Left renal cortex interstitium (tissue), 4 donors: Measurements from ENCODE around the gene ZNF564. TPM values are rescaled to one million over a fixed set of nuclear protein-coding genes. Genes with fewer than 3 reads are reported as not detected.
"Not testable (repeated sequence)": the region's sequence is repeated elsewhere in the genome, so short reads cannot be mapped to it uniquely, and the experiment has no call there.

ENCODE experiments used
- DNase-seq, 4 donors: peaks; one replicate each; pipeline ENCODE4 v3.0.0-alpha.2; 2013; ENCODE audit warnings: low read depth in 4 of 4, low spot score in 2 of 4, missing footprints in 1 of 4
- polyA plus RNA-seq, 4 donors: library from polyadenylated mRNA; unstranded; fragments of 120-200 nt; gene quantifications; one replicate each; pipeline ENCODE4 v1.2.1, GENCODE V29; 2013; ENCODE audit not compliant: insufficient read length in 4 of 4

Gene ZNF564
- 10 to 100 TPM; 11.1 to 14.6 (median 13.4) TPM for polyA plus RNA-seq

DNA sequence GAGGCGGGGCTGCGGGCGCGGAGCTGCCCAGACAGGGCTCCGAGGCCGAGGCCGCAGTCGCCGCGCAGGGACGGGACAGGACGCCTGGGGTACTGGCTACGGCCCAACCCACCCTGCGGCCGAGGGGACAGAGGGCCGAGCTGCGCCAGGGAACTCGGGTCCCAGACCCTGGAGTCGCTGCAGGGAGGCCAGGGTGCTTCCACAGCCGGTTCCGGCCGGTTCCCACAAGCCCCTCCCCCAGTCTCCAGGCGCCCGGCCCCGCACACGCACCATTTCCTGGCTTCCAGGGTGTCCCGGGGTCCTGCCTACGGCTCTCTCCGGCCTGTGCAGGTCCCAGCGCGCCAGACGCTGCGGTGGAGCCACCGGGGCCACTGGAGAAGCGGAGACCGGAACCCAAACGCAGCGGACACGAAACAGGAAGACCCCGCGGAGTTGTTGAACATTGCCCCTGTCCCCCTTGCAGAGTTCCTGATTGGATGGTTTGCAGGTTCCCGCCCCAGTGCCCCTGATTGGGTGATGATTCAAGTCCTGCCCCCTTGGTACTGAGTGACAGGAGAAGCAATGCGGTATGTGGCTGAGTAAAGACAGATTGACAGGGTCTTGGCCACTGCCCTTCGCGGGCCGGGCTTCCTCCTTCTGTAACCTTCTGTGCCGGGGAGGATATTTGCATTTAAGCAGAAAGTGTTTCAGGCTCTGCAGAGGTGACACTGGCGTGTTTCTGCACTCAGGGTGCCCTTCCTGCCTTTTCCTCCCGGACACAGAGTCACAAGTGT is at the start of gene ZNF564:
Gene ZNF564, minus strand, starts transcription at position 423 of the 773 bp plus-strand sequence. Its CDS starts 150 bp downstream, at position 273.
- peak; percentile 93 to 99 (median 97) for DNase-seq

DNA sequence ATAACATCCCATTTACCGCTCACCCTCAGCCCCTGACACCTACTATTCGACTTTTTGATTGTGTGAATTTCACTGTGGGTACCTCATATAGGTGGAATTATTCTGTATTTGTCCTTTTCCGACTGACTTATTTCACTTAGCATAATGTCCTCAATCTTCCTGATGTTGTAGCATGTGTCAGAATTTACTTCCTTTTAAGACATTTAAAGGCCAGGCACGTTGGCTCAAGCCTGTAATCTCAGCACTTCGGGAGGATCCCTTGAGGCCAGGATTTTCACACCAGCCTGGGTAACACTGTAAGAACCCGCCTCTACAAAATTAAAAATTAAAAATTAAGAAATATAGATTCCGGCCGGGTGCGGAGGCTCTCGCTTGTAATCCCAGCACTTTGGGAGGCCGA is 46.3 kb upstream of the ZNF564 start:
- DNase-seq, result no peak

GRCh38 chr19:12596927-12597548 is 45.8 kb upstream of the ZNF564 start:
- no peak for DNase-seq

- DNase-seq, result no peak
Measured at GRCh38 chr19:12596485-12596884, 45.2 kb upstream of the ZNF564 start.

GRCh38 chr19:12581100-12581499 is 29.8 kb upstream of the ZNF564 start:
- DNase-seq, result no peak

DNA sequence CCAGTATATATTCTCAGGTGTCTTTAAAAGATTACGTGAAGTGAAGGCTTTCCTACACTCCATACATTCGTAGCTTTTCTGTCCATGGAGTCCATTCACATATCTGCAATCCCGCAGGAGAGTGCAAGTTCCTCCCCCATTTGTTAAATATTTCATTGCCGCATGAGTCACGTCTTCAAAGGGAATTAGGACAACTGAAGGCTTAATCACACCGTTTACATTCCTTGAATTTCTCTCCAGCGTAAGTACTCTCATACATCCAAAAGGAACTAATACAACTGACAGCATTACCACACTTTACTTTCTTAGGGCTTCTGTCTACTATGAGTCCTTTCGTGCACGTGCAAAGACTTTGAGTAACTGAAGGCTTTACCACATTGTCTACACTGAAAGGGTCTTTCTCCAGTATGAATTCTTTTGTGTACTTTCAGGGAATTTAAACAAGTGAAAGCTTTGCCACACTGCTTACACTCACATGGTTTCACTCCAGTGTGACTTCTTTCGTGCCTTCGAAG is 29.0 kb upstream of the ZNF564 start:
- no peak for DNase-seq

GRCh38 chr19:12578641-12579040 is 27.4 kb upstream of the ZNF564 start:
- DNase-seq, result no peak

DNA sequence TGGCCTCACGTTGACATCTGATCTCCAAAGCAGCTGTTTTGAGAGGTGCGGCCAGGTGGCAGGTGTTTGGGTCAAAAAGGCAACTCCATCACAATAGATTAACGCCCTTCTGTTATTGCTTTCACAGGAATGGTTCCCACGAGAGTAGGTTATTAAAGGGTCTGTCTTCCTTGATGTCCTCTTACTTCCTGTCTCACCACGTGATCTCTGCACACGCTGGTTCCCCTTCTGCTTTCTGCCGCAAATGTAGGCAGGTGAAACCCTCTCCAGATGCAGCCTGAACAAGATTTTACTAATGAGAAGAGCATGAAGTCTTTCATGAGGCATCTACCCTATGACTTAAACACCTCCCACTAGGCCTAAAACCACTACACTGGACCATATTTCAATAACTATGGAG is 22.8 kb upstream of the ZNF564 start:
- DNase-seq, result no peak

DNA sequence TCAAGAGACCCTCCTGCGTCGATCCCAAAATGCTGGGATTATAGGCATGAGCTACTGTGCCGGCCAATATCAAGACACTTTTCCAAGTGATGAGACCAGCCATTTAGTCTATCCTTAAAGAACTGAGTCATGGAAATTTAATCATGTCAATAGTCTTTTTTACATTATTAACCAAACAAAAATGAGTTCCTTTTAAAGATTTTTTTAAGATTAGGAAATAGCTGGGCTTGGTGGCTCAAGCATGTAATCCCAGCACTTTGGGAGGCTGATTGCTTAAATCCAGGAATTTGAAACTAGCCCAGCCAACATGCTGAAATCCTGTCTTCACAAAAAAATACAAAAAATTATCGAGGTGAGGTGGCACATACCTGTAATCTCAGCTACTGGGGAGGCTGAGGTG is 16.7 kb upstream of the ZNF564 start:
- no peak for DNase-seq

- DNase-seq, result not testable (repeated sequence)
Measured at GRCh38 chr19:12566380-12566779, 15.1 kb upstream of the ZNF564 start.

- DNase-seq, result peak; percentile 39 to 75 (median 60)
Measured at GRCh38 chr19:12564016-12564664, 12.9 kb upstream of the ZNF564 start.

DNA sequence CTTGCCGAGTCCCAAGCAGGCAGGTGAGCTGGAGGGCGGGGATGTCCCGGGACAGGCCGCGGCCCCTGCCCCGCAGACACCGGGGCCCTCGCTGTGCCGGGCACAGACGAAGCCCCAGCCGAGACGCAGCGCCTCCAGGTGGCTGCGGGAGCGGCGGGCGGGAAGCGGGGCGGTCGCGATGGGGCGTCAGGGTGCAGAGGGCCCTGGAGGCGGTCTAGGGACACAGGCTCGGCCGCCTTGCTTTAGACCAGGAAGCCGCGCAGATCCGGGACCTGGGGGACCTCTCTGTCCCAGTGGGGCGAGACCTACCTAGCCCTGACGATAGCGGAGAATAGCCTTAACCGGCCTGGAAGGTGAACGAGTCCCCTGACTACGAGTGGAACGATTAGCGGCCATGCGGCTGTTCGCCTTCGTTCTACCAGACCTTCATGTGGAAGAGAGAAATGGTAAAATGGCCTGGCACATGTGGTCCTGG is 4.2 kb upstream of the ZNF564 start:
- DNase-seq, result no peak

DNA sequence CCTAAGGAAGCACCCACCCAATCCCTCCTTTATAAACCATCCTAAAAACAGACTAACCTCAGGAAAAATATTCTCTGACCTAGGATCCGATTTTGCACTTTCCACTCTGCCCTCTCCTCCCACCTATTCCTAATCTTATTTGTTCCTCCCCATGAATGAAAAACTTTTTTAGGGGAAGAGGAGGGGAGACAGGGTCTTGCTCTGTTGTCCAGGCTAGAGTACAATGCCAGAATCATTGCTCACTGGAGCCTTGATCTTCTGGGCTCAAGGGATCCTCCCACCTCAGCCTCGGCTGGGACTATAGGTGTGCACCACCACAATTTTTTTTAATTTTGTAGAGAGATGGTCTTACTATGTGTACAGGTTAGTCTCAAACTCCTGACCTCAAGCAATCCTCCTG is 4.4 kb downstream of the ZNF564 start:
- DNase-seq, result no peak

DNA sequence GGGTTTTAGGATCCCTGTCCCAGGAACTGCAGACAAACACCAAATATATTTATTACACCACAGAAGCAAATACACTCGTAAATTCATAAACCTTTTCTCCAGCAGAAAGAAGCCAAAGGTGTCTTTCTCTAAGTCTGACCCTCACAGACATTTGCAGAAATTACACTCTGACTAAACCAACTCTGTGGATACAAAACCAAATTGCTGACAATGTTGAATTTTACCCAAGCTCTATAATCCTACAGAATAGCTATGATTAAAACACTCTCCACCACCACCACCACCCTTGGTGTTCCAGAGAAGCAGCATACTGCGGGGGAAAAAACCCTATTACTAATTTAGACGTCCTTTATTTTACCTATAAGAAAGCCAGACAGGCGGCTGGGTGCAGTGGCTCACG is 5.2 kb downstream of the ZNF564 start:
- no peak for DNase-seq

DNA sequence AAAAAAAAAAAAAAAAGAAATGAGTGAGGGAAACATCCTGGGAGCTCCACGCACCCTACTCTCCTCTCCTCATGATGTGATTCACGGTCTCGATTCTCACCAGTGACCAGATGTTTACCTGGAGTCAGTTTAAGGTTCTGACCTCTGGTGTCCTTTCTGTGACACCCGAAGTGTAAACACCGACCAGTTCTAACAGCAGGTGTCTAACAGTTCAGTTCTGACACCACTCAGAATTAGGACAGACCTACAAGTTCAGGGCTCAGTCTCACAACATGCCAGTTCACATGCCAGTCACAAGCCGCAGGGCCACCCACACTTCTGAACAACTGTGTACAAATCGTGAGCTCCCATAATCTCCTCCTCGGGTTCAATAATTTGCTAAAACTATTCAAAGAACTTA is 6.0 kb downstream of the ZNF564 start:
- no peak for DNase-seq

DNA sequence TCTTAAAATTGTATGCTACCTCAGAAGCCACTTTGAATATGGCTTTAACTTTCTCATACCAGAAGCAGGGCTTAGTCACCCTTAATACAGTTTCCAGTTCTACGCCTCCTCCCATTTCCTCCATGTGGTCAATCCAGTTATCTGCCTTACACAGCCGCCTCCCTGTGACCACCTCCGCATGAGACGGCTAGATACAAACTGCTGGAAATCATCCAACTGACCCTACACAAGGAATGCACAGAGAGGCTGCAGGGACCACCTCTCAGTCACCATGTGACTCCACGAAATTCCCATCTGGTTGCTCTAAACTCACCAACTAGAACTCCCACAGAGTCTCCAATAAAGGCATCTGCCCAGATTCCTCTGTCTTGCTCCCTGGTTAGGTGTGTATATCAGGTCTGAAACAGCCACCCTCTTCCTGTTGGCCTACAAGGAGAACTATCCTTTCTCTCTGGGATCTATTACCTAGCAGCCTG is 6.8 kb downstream of the ZNF564 start:
- DNase-seq, result no peak

- DNase-seq, result no peak
Measured at GRCh38 chr19:12543855-12544254, 7.4 kb downstream of the ZNF564 start.

DNA sequence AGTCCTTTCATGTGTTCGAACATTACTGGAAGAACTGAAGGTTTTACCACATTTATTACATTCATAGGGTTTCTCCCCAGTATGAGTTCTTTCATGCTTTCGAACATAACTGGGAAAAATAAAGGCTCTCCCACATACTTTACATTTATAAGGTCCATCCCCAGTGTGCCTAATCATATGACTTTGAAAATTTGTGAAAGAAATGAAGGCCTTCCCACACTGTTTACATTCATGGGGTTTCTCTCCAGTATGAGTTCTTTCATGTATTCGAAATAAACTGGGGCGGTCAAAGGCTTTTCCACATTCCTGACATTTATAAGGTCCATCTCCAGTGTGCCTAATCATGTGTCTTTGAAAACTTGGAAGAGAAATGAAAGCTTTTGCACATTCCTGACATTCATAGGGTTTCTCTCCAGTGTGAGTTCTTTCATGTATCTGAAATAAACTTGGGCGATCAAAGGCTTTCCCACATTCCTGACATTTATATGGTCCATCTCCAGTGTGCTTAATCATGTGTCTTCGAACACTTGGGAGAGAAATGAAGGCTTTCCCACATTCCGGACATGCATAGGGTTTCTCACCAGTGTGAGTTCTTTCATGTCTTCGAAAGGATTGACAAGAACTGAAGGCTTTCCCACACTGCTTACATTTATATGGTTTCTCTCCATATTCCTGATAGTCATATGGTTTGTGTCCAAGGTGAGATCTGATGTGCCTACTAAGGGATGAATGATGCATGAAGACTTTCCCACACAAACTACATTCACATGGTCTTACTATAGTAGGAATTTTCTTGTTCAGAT is 24.0 kb downstream of the ZNF564 start:
- no peak for DNase-seq

DNA sequence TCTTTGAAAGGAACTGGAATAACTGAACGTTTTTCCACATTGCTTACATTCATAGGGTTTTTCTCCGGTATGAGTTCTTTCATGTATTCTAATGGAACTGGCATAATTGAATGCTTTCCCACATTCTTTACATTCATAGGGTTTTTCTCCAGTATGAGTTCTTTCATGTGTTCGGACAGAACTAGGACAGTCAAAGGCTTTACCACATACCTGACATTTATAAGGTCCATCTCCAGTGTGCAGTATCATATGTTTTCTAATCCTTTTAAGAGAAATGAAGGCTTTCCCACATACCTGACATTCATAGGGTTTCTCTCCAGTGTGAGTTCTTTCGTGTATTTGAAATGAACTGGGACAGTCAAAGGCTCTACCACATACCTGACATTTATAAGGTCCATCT is 24.7 kb downstream of the ZNF564 start:
- no peak for DNase-seq

- no peak for DNase-seq
Measured at GRCh38 chr19:12521996-12522395, 29.3 kb downstream of the ZNF564 start.
